ENCODE data around the gene IL3RA.

Gene IL3RA

DNA sequence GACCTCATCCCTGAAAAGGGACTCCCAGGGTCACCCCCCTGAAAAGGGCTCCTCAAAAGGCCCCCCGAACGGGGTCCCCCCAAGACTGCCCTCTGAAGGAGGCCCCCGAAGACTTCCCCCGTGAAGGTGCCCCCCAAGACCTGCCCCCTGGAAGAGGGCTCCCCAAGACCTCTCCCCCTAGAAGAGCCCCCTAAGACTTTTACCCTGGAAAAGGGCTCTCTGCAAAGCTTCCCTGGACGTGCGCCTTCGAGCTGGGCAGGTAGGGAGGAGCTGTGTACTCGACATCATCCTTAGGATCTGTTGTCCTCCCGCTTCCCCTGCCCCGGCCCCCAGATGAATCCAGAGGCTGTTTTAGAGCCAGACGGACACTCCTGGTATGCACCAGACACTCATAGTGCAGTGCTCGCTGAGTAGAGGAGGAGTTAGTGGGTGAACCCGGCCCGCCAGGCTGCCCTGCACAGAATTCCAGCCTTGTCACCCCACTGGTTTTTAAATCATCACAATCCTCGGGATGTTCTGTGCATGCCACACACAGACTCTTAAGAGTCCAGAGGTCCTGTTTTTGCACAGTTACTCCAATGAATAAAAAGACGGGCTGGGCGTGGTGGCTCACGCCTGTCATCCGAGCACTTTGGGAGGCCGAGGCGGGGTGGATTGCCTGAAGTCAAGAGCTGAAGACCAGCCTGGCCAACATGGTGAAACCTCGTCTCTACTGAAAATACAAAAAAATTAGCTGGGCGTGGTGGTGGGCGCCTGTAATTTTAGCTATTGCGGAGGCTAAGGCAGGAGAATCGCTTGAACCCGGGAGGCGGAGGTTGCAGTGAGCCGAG lies 61.1 kb downstream of the IL3RA start:
- H3K27ac ChIP-seq (ENCODE audit: low read length), result no peak overlapping the region
- TF ChIP-seq EZH2 (optimal IDR thresholded peaks at IDR 0.05; ENCODE audit: low read depth, low read length) (no peak), EZH2phosphoT487 (IDR thresholded peaks at IDR 0.05; ENCODE audit: low read length) (no peak), CTCF (IDR thresholded peaks at IDR 0.05; ENCODE audit: low read length) (no peak)
- H3K4me2 ChIP-seq (ENCODE audit: low read depth, low read length), result no peak overlapping the region
- no peak overlapping the region for H3K9ac ChIP-seq (ENCODE audit: low read length)
- no peaks in the 10 kb centered on the region for H3K9me3 ChIP-seq (replicated peaks; ENCODE audit: insufficient read depth, low read length)
- no peaks in the 10 kb centered on the region for H3K36me3 ChIP-seq (replicated peaks; ENCODE audit: insufficient read depth, low read length)
- no peaks in the 10 kb centered on the region for H3F3A ChIP-seq (ENCODE audit: insufficient read depth, low read length)
- peaks cover 30% of the 10 kb centered on the region for H3K79me2 ChIP-seq (ENCODE audit: low read length)
- H3K4me1 ChIP-seq (ENCODE audit: low read length), result no peaks in the 10 kb centered on the region
- H3K9me2 ChIP-seq (replicated peaks; ENCODE audit: insufficient read depth, low read length), result no peaks in the 10 kb centered on the region
- no peaks in the 10 kb centered on the region for H3K27me3 ChIP-seq (replicated peaks; ENCODE audit: insufficient read depth, low read length)
- H4K20me1 ChIP-seq (ENCODE audit: insufficient read depth, low read length), result no peaks in the 10 kb centered on the region
- DNase-seq, result no peak
- no peak overlapping the region for H3K4me3 ChIP-seq (ENCODE audit: low read length)
- H2AFZ ChIP-seq (ENCODE audit: low read length), result no peak overlapping the region

DNA sequence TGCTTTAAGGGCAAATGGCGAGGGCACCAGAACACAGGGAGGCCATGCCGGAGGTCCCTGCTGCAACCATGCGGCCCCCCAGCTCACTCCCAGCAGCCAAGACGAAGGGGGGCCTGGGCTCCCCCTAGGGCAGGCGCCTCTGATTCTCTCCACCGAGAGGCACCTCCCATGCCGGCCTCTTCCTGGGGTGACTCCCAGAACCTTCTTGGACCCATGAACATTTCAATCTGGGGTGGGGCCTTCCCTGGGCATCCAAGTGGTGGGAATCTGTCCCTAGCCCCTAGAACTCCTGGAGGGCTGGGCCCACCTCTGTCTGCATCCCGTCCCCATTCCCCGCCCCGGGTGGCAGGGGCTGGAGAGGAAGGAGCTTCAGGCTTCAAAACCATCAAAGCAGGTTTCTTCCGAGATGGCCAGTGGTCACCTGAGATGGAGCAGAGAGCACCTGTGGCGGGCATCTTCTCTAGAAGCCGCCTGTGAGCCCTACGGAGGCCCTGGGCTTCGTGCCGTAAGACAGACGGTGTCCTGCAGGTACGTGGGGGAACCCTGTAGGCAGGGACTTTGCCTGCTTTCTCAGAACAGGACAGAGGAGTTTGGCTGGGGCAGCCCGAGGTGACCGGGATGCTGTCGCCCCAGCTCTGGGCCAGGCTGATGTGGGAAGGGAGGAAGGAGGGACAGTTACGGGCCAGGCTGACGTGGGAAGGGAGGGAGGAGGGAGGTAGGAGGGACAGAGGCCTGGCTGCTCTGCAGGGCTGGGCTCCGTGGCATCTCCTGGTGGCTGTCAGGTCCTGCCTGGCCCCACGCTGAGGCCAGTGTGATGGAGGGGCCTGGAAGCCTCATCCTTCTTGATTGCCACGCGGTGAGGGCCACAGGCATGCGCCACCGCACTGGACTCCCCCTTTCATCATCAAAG lies 62.1 kb downstream of the IL3RA start:
- Histone ChIP-seq H3F3A (ENCODE audit: insufficient read depth, low read length) (no peaks in the 10 kb centered on the region), H3K4me1 (ENCODE audit: low read length) (no peaks in the 10 kb centered on the region), H3K9me2 (replicated peaks; ENCODE audit: insufficient read depth, low read length) (no peaks in the 10 kb centered on the region), H3K27ac (ENCODE audit: low read length) (no peak overlapping the region), H3K27me3 (replicated peaks; ENCODE audit: insufficient read depth, low read length) (no peaks in the 10 kb centered on the region), H3K4me3 (ENCODE audit: low read length) (no peak overlapping the region), H3K79me2 (ENCODE audit: low read length) (peaks cover 23% of the 10 kb centered on the region), H3K4me2 (ENCODE audit: low read depth, low read length) (no peak overlapping the region), H3K9me3 (replicated peaks; ENCODE audit: insufficient read depth, low read length) (no peaks in the 10 kb centered on the region), H3K36me3 (replicated peaks; ENCODE audit: insufficient read depth, low read length) (no peaks in the 10 kb centered on the region), H3K9ac (ENCODE audit: low read length) (no peak overlapping the region), H4K20me1 (ENCODE audit: insufficient read depth, low read length) (no peaks in the 10 kb centered on the region), H2AFZ (ENCODE audit: low read length) (no peak overlapping the region)
- DNase-seq, result no peak
- no peak for TF ChIP-seq EZH2 (optimal IDR thresholded peaks at IDR 0.05; ENCODE audit: low read depth, low read length)

GRCh38 chrX:1400049-1400448 lies 63.5 kb downstream of the IL3RA start:
- Histone ChIP-seq H3K27ac (ENCODE audit: low read length) (no peak overlapping the region), H4K20me1 (ENCODE audit: insufficient read depth, low read length) (no peaks in the 10 kb centered on the region), H3F3A (ENCODE audit: insufficient read depth, low read length) (no peaks in the 10 kb centered on the region), H3K4me2 (ENCODE audit: low read depth, low read length) (no peak overlapping the region), H3K4me3 (ENCODE audit: low read length) (no peak overlapping the region), H3K4me1 (ENCODE audit: low read length) (no peaks in the 10 kb centered on the region), H3K27me3 (replicated peaks; ENCODE audit: insufficient read depth, low read length) (no peaks in the 10 kb centered on the region), H3K9me3 (replicated peaks; ENCODE audit: insufficient read depth, low read length) (no peaks in the 10 kb centered on the region), H3K79me2 (ENCODE audit: low read length) (peaks cover 9% of the 10 kb centered on the region), H3K9ac (ENCODE audit: low read length) (no peak overlapping the region), H2AFZ (ENCODE audit: low read length) (no peak overlapping the region), H3K36me3 (replicated peaks; ENCODE audit: insufficient read depth, low read length) (no peaks in the 10 kb centered on the region), H3K9me2 (replicated peaks; ENCODE audit: insufficient read depth, low read length) (no peaks in the 10 kb centered on the region)
- no peak for DNase-seq
- TF ChIP-seq CTCF (IDR thresholded peaks at IDR 0.05; ENCODE audit: low read length), result no peak
- TF ChIP-seq EZH2phosphoT487 (IDR thresholded peaks at IDR 0.05; ENCODE audit: low read length), result no peak
- no peak for TF ChIP-seq EZH2 (optimal IDR thresholded peaks at IDR 0.05; ENCODE audit: low read depth, low read length)

Data from MM.1S (cell line).